ENCODE measurements around the gene CCDC61. TPM values are rescaled to one million over a fixed set of nuclear protein-coding genes. Genes with fewer than 3 reads are reported as not detected.

Gene CCDC61
- total RNA-seq, 1 experiment from 2014 or later: 16.9 TPM

GRCh38 chr19:46030812-46031550, 35.7 kb downstream of the CCDC61 start:
- Mint-ChIP-seq H3K27me3 (ENCODE audit: low read depth) (peaks cover 2% of the 10 kb centered on the region), H3K4me3 (no peak overlapping the region), H3K4me1 (peaks cover 0 to 3% of the 10 kb centered on the region in 2 experiments; a peak in 2 of 4 replicates), H3K27ac (peak overlapping the region in 1 of 3 experiments; percentile 31; a peak in 1 of 7 replicates), H3K9me3 (peaks cover 4 to 5% of the 10 kb centered on the region in 2 experiments; a peak in 2 of 5 replicates), H3K36me3 (ENCODE audit: insufficient read depth in 1 of 3, low read depth in 3 of 3) (peaks cover 2 to 10% (median 7%) of the 10 kb centered on the region in 3 experiments; a peak in 5 of 7 replicates)
- Histone ChIP-seq H3K56ac (ENCODE audit: insufficient read length, low read depth, low read length) (no peak overlapping the region), H3T11ph (ENCODE audit: low read length) (no peak overlapping the region), H3K23ac (ENCODE audit: insufficient read length, low read depth, low read length) (no peak overlapping the region), H3K4me2 (ENCODE audit: insufficient read depth, insufficient read length, low read length) (no peak overlapping the region), H3K23me2 (ENCODE audit: insufficient read length, low read depth, low read length, poor library complexity, severe bottlenecking) (no peaks in the 10 kb centered on the region), H3K14ac (ENCODE audit: insufficient read depth, low read length) (no peak overlapping the region), H3K79me2 (ENCODE audit: insufficient read depth, low read length) (no peaks in the 10 kb centered on the region), H4K5ac (ENCODE audit: insufficient read length, low read depth, low read length) (no peak overlapping the region), H3K27me3 (ENCODE audit: insufficient read depth, low read length) (no peaks in the 10 kb centered on the region), H3K18ac (ENCODE audit: insufficient read length, low read depth, low read length) (no peak overlapping the region), H3K9ac (ENCODE audit: extremely low read depth, insufficient read length, low read length) (no peak overlapping the region), H2BK5ac (ENCODE audit: insufficient read length, low read length) (no peak overlapping the region), H4K20me1 (ENCODE audit: control insufficient read depth, insufficient read depth, insufficient read length) (no peaks in the 10 kb centered on the region), H3K9me3 (ENCODE audit: control insufficient read depth, low read depth, low read length) (no peaks in the 10 kb centered on the region), H2AFZ (ENCODE audit: low read length) (no peak overlapping the region), H4K8ac (replicated peaks; ENCODE audit: insufficient read length, low read depth, low read length) (no peak overlapping the region), H2BK120ac (ENCODE audit: low read depth, low read length, poor library complexity, severe bottlenecking) (no peak overlapping the region), H3K4ac (ENCODE audit: low read depth, low read length) (no peak overlapping the region), H2BK20ac (ENCODE audit: low read depth, low read length, poor library complexity, severe bottlenecking) (no peak overlapping the region), H2BK15ac (ENCODE audit: low read depth, low read length) (no peak overlapping the region), H3K4me1 (ENCODE audit: insufficient read depth, low read length) (no peaks in the 10 kb centered on the region), H2AK5ac (ENCODE audit: insufficient read length, low read length) (no peak overlapping the region), H4K91ac (ENCODE audit: insufficient read length, low read depth, low read length) (no peak overlapping the region), H2BK12ac (ENCODE audit: insufficient read length, low read depth, low read length) (no peak overlapping the region), H3K27ac (ENCODE audit: insufficient read length, low read depth, low read length) (no peak overlapping the region), H3K79me1 (ENCODE audit: insufficient read depth, low read depth, low read length, poor library complexity, severe bottlenecking) (no peaks in the 10 kb centered on the region)
- no CpG with 5 or more reads among the region's 12 CpGs for WGBS (ENCODE audit: extremely low coverage, insufficient read length, low lambda C conversion rate)
- no peak for DNase-seq
- TF ChIP-seq CTCF (conservative IDR thresholded peaks at IDR 0.05): no peak
